ENCODE measurements around the gene RBBP4.
"Not testable (repeated sequence)": the region's sequence is repeated elsewhere in the genome, so short reads cannot be mapped to it uniquely, and the experiment has no call there.

Gene RBBP4

GRCh38 chr1:32650752-32651460 is at the start of gene RBBP4:
Gene RBBP4, plus strand, starts transcription at chr1:32651208. Its CDS starts 99 bp downstream, at chr1:32651307.
- peak; percentile 99 for DNase-seq (ENCODE audit: low spot score)

DNA sequence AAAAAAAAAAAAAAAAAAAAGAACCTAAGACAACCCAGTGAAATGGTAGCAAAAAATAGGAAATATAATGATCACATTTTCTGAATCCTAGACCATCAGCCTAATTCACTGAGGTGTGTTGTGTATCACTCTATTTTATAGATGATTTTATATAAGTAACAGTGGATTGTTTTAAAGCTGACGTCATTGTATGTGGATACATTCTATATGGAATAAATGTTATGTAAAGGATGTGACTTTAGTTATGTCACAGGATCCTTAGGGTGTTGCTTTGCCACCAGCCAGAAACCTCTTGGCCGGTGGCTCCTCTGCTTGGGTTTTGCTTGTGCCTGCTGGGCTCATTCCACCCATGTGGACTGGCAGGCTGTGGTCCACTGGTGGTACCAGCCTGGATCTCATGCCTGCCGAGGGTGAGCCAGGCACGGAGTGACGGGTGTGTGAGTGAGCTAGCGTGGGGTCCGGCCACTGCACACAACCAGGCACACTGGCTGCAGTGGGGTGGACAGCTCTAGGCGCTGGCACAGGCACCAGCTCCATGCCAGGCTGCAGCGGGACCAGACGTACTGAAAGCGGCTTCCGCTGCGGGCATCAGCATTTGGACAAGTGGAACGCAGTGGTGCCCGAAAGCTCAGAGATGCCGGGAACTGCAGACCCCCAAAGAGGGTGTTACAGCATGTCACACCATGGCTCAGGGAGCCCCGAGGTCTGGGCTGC is 45.1 kb upstream of the RBBP4 start:
- no peak for DNase-seq (ENCODE audit: low spot score)

DNA sequence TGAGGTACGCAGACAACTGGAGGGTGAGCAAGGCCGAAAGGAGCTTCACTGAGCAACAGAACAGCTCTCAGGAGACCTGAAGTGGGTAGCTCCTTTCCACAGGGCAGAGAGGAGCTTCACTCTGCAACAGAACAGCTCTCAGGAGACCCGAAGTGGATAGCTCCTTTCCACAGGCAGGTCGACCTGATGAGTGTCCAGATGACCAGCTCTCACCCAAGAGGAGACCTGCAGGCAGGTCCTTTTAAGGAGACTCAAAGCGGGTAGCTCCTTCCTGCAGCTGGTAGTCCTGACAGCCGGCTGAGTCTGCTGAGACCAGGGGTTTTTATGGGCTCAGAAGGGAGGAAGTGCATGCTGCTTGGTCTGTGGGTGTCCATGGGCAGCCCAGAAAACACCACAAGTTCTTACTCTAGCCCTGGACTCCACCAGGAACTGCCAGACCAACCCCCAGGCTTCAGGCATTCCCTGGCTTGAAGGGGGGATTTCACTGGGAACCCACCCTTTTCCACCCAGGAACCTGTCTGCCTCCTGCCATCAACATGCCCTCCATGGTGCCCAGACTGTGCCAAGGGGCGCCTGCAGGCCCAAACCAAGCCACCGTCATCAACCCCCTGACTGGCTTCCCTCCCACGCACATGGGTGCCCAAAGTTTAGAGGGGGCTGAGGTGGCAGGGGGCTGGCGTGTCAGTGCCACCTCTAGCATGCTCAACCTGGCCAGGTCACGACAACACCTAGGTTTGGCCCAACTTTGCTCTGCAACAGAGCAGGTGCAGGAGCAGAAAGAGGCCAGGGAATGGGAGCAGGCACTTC is 44.2 kb upstream of the RBBP4 start:
- DNase-seq (ENCODE audit: low spot score) = no peak

DNA sequence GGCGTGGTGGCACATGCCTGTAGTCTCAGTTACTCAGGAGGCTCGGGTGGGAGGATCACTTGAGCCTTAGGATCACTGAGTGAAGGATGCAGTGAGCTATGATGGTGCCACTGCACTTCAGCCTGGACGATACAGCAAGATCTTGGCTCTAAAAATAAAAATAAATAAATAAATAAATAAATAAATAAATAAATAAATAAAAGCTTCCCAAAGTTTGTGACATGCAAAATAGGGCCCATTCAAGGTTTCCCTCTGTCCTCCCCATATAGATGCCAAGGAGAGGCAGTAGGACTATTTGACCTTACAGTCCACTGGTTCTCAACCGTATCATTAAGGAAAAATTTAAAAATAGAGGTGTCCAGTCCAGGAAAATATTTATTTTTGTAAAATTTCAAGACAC is 41.8 kb upstream of the RBBP4 start:
- no peak for DNase-seq (ENCODE audit: low spot score)

GRCh38 chr1:32611859-32612188 is 39.2 kb upstream of the RBBP4 start:
- DNase-seq (ENCODE audit: low spot score) = no peak

GRCh38 chr1:32612189-32612881 is 38.7 kb upstream of the RBBP4 start:
- DNase-seq (ENCODE audit: low spot score) = peak; percentile 95

DNA sequence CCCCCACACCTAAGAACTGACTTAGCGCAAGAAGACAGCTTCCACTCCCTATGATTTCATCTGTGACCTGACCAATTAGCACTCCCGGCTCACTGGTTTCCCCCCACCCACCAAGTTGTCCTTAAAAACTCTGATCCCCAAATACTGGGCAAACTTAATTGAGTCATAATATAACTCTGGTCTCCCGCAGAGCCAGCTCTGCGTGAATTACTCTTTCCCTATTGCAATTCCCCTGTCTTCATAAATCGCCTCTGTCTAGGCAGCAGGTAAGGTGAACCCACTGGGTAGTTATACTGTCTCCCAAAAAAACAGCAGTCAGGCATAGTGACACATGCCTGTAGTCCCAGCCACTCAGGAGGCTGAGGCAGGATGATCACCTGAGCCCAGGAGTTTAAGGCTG is 37.5 kb upstream of the RBBP4 start:
- no peak for DNase-seq (ENCODE audit: low spot score)

DNA sequence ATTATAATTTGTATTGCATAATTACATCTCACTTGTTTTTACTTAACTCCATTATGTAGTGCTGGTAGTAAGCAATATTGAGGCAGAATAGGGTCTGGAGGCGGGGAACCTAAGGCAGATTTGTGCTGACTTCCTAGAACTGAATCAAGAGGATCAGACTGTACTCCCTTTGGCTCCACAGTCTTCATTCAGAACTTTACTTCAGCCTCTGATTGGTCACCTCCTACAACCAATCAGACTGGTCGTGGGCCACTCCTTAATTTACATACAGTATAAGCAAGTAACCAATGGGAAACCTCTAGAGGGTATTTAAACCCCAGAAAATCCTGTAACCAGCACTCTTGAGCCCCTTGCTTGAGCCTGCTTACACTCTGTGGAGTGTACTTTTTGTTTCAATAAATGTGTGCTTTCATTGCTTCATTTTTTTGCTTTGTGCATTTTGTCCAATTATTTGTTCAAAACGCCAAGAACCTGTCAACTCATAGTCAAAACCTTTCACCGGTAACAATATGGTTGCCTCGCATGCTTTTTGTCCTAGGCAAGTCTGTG is 32.3 kb upstream of the RBBP4 start:
- no peak for DNase-seq (ENCODE audit: low spot score)

DNA sequence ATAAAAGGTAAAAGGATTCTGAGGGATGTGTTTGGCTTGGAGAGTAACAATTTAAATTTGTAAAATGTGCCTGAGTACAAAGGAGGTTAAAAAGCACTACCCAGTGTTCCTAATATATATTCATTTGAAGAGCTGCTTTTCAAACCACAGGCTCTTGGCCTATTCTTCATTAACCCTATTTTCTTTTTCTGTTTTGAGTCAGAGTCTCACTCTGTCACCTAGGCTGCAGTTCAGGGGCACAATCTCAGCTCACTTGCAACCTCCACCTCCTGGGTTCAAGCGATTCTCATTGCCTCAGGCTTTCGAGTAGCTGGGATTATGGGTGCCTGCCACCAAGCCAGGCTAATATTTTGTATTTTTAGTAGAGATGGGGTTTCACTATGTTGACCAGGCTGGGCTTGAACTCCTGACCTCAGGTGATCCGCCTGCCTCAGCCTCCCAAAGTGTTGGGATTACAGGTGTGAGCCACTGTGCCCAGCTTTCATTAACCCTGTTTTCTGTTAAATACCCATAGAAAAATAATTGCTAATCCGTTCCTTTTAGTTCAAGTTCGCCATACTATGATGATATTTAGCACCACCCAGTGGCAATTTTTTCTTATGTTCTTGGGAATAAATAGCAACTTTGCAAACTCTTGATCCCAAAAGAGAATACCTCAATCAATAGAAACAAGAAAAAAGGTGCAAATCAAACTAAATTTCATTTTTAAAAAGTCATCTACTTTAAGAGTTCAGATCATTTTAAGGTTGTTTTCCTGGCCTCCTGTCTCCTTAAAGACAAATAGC is 31.1 kb upstream of the RBBP4 start:
- peak; percentile 12 for DNase-seq (ENCODE audit: low spot score)

GRCh38 chr1:32622205-32622604 is 28.8 kb upstream of the RBBP4 start:
- DNase-seq (ENCODE audit: low spot score) = no peak

- DNase-seq (ENCODE audit: low spot score) = no peak
Measured at GRCh38 chr1:32622806-32623681, 28.0 kb upstream of the RBBP4 start.

GRCh38 chr1:32623775-32624174 is 27.2 kb upstream of the RBBP4 start:
- DNase-seq (ENCODE audit: low spot score) = no peak

DNA sequence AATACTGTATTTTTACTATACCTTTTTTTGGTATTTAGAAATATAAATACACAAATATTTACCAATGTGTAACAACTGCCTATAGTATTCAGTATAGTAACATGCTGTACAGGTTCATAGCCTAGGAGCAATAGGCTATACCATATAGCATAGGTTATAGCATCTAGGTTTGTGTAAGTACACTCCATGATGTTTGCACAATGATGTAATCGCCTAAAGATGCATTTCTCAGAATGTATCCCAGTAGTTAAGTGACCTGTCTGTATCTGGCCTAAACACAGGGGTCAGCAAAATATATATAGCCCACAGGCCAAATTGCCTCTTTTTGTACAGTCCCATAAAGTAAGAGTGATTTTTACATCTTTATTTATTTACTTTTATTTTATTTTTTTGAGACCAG is 24.8 kb upstream of the RBBP4 start:
- no peak for DNase-seq (ENCODE audit: low spot score)

- DNase-seq (ENCODE audit: low spot score) = no peak
Measured at GRCh38 chr1:32627596-32628162, 23.3 kb upstream of the RBBP4 start.

DNA sequence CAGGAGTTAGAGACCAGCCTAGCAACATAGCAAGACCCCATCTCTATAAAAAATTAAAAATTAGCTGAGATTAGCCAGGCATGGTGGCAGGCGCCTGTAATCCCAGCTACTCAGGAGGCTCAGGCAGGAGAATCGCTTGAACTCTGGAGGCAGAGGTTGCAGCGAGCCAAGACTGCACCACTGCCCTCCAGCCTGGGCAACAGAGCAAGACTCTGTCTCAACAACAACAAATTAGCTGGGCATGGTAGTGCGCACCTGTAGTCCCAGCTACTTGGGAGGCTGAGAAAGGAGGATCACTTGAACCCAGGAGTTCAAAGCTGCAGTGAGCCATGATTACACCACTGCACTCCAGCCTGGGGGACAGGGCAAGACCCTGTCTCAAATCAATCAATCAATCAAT is 20.8 kb upstream of the RBBP4 start:
- not testable (repeated sequence) for DNase-seq (ENCODE audit: low spot score)

GRCh38 chr1:32632829-32633228 is 18.2 kb upstream of the RBBP4 start:
- DNase-seq (ENCODE audit: low spot score) = no peak

DNA sequence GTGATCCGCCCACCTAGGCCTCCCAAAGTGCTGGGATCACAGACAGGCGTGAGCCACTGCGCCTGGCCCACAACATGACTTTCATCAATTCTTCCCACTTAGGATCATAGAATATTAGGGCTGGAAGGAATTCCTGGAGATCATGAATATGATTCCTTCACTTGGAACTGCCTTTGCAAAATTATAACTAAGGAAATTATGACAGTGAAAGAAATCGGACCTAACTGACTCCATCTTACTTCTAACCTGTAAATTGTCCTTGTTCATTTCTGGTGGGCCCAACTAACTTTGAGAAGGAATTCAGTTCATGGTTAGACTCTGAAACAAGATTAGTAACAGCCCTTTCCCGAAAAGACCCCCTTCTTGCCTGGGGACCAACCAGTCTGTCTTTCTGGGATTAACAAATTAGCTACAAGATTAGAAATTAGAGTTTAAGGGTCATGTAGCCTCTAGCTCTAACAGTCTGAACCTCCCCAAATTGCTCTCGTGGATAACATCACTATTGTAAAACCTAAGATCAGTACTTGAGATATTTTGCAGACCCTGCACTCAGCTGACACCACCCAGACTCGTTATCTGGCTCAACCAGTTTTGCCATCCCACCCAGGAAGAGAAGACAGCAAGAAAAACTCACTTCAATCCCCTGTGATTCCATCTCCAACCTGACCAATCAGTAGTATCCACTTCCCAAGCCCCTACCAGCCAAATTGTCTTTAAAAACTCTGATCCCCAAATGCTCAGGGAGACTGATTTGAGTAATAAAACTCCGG is 15.3 kb upstream of the RBBP4 start:
- no peak for DNase-seq (ENCODE audit: low spot score)

GRCh38 chr1:32636914-32637645 is 13.9 kb upstream of the RBBP4 start:
- no peak for DNase-seq (ENCODE audit: low spot score)
